IMR-90 (cell line): ENCODE measurements around the gene RARB. TPM values are rescaled to one million over a fixed set of nuclear protein-coding genes. Genes with fewer than 3 reads are reported as not detected.

Experiments used
- ATAC-seq: fragments of 200-7000 bp; cut with Tn5 transposase; 2 replicates; pipeline ENCODE4 v1.9.1; 2020; ENCODE audit warnings: low read depth, mild to moderate bottlenecking, moderate library complexity
- BruUV-seq: library from RNA; stranded (reverse); fragments of 400-500 nt; replicated peaks from 2 replicates; lab custom pipeline; 2021; lab: Mats Ljungman, UMichigan
- CTCF ChIA-PET: fragments of 300-600 bp; formaldehyde crosslinking; extraction: SDS; loops from one replicate; lab custom pipeline; 2021; ENCODE audit warnings: antibody characterized with exemption; lab: Yijun Ruan, JAX
- POLR2A ChIA-PET: fragments of 300-600 bp; sonication (Branson Sonifier 250); formaldehyde crosslinking; loops from one replicate; lab custom pipeline; 2022; ENCODE audit warnings: antibody characterized with exemption; ENCODE audit not compliant: unreplicated experiment; lab: Charles Lee
- DNase-seq: peaks from one replicate; pipeline ENCODE4 v3.0.0; 2013
- H2AFZ ChIP-seq: replicated peaks from 2 replicates; pipeline ENCODE3; 2013; ENCODE audit warnings: low read length, mild to moderate bottlenecking; ENCODE audit not compliant: poor library complexity
- H2AK5ac ChIP-seq: 2 replicates; pipeline ENCODE4 v1.6.1; 2013; ENCODE audit warnings: low read depth, low read length, inconsistent platforms
- H2AK9ac ChIP-seq: replicated peaks from 2 replicates; pipeline ENCODE3; 2013; ENCODE audit warnings: mild to moderate bottlenecking, low read depth, low read length, moderate library complexity; ENCODE audit not compliant: poor library complexity
- H2BK120ac ChIP-seq: 2 replicates; pipeline ENCODE4 v1.6.1; 2013; ENCODE audit warnings: low read depth, low read length, inconsistent platforms
- H2BK15ac ChIP-seq: 3 replicates; pipeline ENCODE4 v1.6.1; 2013; ENCODE audit warnings: low read depth, low read length, inconsistent platforms
- H2BK20ac ChIP-seq: 2 replicates; pipeline ENCODE4 v1.6.1; 2013; ENCODE audit warnings: low read depth, mild to moderate bottlenecking, inconsistent platforms, low read length, moderate library complexity
- H2BK5ac ChIP-seq: 2 replicates; pipeline ENCODE4 v1.6.1; 2013; ENCODE audit warnings: mild to moderate bottlenecking, low read depth, low read length, inconsistent platforms; ENCODE audit not compliant: poor library complexity, severe bottlenecking
- H3K14ac ChIP-seq: replicated peaks from 2 replicates; pipeline ENCODE4 v1.6.1; 2013; ENCODE audit warnings: low read depth, low read length, inconsistent platforms
- H3K18ac ChIP-seq: 2 replicates; pipeline ENCODE4 v1.6.1; 2013; ENCODE audit warnings: low read depth, low read length, control low read depth
- H3K23ac ChIP-seq: 2 replicates; pipeline ENCODE4 v1.6.1; 2013; ENCODE audit warnings: low read depth, low read length, inconsistent platforms
- H3K27ac ChIP-seq: 2 replicates; pipeline ENCODE4 v1.5.1; 2013; ENCODE audit warnings: mild to moderate bottlenecking, control low read depth, low read length; ENCODE audit not compliant: insufficient read depth
- H3K27me3 ChIP-seq: 2 replicates; pipeline ENCODE4 v1.6.1; 2013; ENCODE audit warnings: low read length; ENCODE audit not compliant: control insufficient read depth, insufficient read depth
- H3K36me3 ChIP-seq: 2 replicates; pipeline ENCODE4 v1.6.1; 2013; ENCODE audit warnings: low read length, mixed read lengths; ENCODE audit not compliant: control insufficient read depth, insufficient read depth
- H3K4ac ChIP-seq: 2 replicates; pipeline ENCODE4 v1.6.1; 2013; ENCODE audit warnings: low read depth, low read length, inconsistent platforms
- H3K4me1 ChIP-seq: 2 replicates; pipeline ENCODE4 v1.6.1; 2013; ENCODE audit warnings: low read length, mixed read lengths; ENCODE audit not compliant: control insufficient read depth, insufficient read depth
- H3K4me2 ChIP-seq: 2 replicates; pipeline ENCODE4 v1.6.1; 2013; ENCODE audit warnings: low read depth, mild to moderate bottlenecking, control low read depth, low read length, moderate library complexity
- H3K4me3 ChIP-seq: 2 replicates; pipeline ENCODE4 v1.5.1; 2013; ENCODE audit warnings: low read depth, mild to moderate bottlenecking, control low read depth, low read length, moderate library complexity; ENCODE audit not compliant: insufficient read depth
- H3K56ac ChIP-seq: 2 replicates; pipeline ENCODE4 v1.6.1; 2013; ENCODE audit warnings: low read length, inconsistent platforms; ENCODE audit not compliant: insufficient read depth; ENCODE audit errors: extremely low read depth
- H3K79me1 ChIP-seq, 2 experiments: 2 replicates each; pipeline ENCODE4 v1.6.1; 2013; ENCODE audit warnings: low read length in 2 of 2, inconsistent platforms in 1 of 2, low read depth in 1 of 2
- H3K9ac ChIP-seq: 2 replicates; pipeline ENCODE4 v1.6.1; 2013; ENCODE audit warnings: low read depth, low read length, control low read depth
- H3K9me1 ChIP-seq: 2 replicates; pipeline ENCODE4 v1.6.1; 2013; ENCODE audit warnings: low read length, inconsistent platforms; ENCODE audit not compliant: insufficient read depth
- H3K9me3 ChIP-seq: 2 replicates; pipeline ENCODE4 v1.6.1; 2013; ENCODE audit warnings: low read length; ENCODE audit not compliant: control insufficient read depth, insufficient read depth
- H4K20me1 ChIP-seq: 2 replicates; pipeline ENCODE4 v1.6.1; 2013; ENCODE audit warnings: low read length, inconsistent platforms; ENCODE audit not compliant: insufficient read depth
- H4K5ac ChIP-seq: 2 replicates; pipeline ENCODE4 v1.6.1; 2013; ENCODE audit warnings: mild to moderate bottlenecking, low read depth, low read length, control low read depth
- H4K8ac ChIP-seq, 2 experiments: 2 replicates each; pipeline ENCODE4 v1.6.1; 2013; ENCODE audit warnings: low read depth in 2 of 2, low read length in 2 of 2, control low read depth in 1 of 2, inconsistent platforms in 1 of 2
- H4K91ac ChIP-seq: 2 replicates; pipeline ENCODE4 v1.6.1; 2013; ENCODE audit warnings: low read depth, low read length, inconsistent platforms; ENCODE audit not compliant: insufficient read depth
- CEBPB ChIP-seq: IDR thresholded peaks from 2 replicates; pipeline ENCODE4 v1.6.1; 2012; ENCODE audit warnings: low read depth, low read length, improper control_type of control experiment
- FOS ChIP-seq: fragments of 150-350 bp; IDR thresholded peaks from 2 replicates; pipeline ENCODE4 v1.6.1; 2016; ENCODE audit warnings: low read depth, low read length
- RCOR1 ChIP-seq: IDR thresholded peaks from 2 replicates; pipeline ENCODE4 v1.6.1; 2012; ENCODE audit warnings: mild to moderate bottlenecking, low read length, improper control_type of control experiment; ENCODE audit not compliant: insufficient replicate concordance
- WGBS, 2 experiments: methylation state at CpG; one replicate each; pipeline versions ENCODE4 v1.1.5 to v1.1.7; 2013; ENCODE audit warnings: missing lambda C conversion rate in 2 of 2; ENCODE audit not compliant: insufficient read length in 1 of 2; ENCODE audit errors: extremely low coverage in 2 of 2; 5-methylcytosine and 5-hydroxymethylcytosine counted together
- dilution Hi-C: fragments of 300-500 bp; cut with HindIII; formaldehyde crosslinking; loops from one replicate; pipeline ENCODE4 v1.14.3; 2018; ENCODE audit warnings: low sequenced_read_pairs; ENCODE audit not compliant: unreplicated experiment
- in situ Hi-C: fragments of 300-500 bp; cut with MboI; formaldehyde crosslinking; loops from 3 replicates; pipeline ENCODE4 v1.14.3; 2019; ENCODE audit warnings: low sequenced_read_pairs, inconsistent platforms, mixed read lengths
- intact Hi-C: fragments of 100-400 bp; cut with micrococcal nuclease; formaldehyde crosslinking; loops from 2 replicates; pipeline ENCODE4 v1.10.0; 2022
- polyA plus RNA-seq, 3 experiments: library from polyadenylated mRNA; depleted of rRNA; stranded (reverse); fragments of >200 nt; gene quantifications; 2 replicates each; pipeline ENCODE4 v1.2.3, GENCODE V29; 2012; ENCODE audit warnings: low replicate concordance in 1 of 3
- total RNA-seq: library from RNA; depleted of rRNA; stranded (reverse); fragments of >200 nt; gene quantifications from 2 replicates; pipeline ENCODE4 v1.2.3, GENCODE V29; 2012

Gene RARB
- total and polyA plus RNA-seq, 2 of the 4 experiments (the other 2 are of a cell fraction) = 0.53 to 1.4 TPM

GRCh38 chr3:25534007-25534406 is 105.9 kb downstream of the RARB start:
- ATAC-seq = no peak

More at GRCh38 chr3:25534007-25534406, 105.9 kb downstream of the RARB start:
- no peak overlapping the region for H2AK9ac ChIP-seq
- no peak overlapping the region for H3K27ac ChIP-seq
- ChIA-PET POLR2A (no interaction called here), CTCF (interaction anchor here (2.2 kb wide), 1 partner anchor 59 kb away, joined by 10 read pairs; no protein-coding TSS in a partner anchor)
- no peaks in the 10 kb centered on the region; the same call in 1 of the 2 replicates for H3K27me3 ChIP-seq
- no peaks in the 10 kb centered on the region for H3K4me1 ChIP-seq
- intact Hi-C loops = no loop called here
- DNase-seq = no peak
- no peak overlapping the region for H3K23ac ChIP-seq
- H2BK5ac ChIP-seq = no peak overlapping the region
- H3K56ac ChIP-seq = no peak overlapping the region
- TF ChIP-seq FOS (no peak), CEBPB (no peak), RCOR1 (no peak)
- H3K4me3 ChIP-seq = no peak overlapping the region
- no peak overlapping the region for H3K18ac ChIP-seq
- H3K14ac ChIP-seq = no peak overlapping the region
- H2BK15ac ChIP-seq = no peak overlapping the region
- H3K79me1 ChIP-seq = no peaks in the 10 kb centered on the region
- no peak overlapping the region for H2AK5ac ChIP-seq
- no TSS peak for BruUV-seq
- H4K5ac ChIP-seq = no peak overlapping the region
- H3K9me1 ChIP-seq = no peaks in the 10 kb centered on the region
- H2BK120ac ChIP-seq = no peak overlapping the region
- no peak overlapping the region for H4K8ac ChIP-seq
- H3K36me3 ChIP-seq = no peaks in the 10 kb centered on the region
- H3K4ac ChIP-seq = no peak overlapping the region
- H4K20me1 ChIP-seq = no peaks in the 10 kb centered on the region
- H3K4me2 ChIP-seq = no peak overlapping the region
- in situ Hi-C loops = no loop called here
- dilution Hi-C loops = no loop called here
- H4K91ac ChIP-seq = no peak overlapping the region
- H3K9me3 ChIP-seq = no peaks in the 10 kb centered on the region
- no peak overlapping the region for H2BK20ac ChIP-seq
- no peak overlapping the region for H2AFZ ChIP-seq
- WGBS, 2 experiments = no CpG with 5 or more reads among the region's 1 CpG
- H3K9ac ChIP-seq = no peak overlapping the region
